Measurements from ENCODE around the gene TWF1.

The TWF1 gene

GRCh38 chr12:43827093-43827492 is 21.0 kb upstream of the TWF1 start (continued):
- TF ChIP-seq ZNF768 (tag by site-specific recombination; IDR thresholded peaks at IDR 0.05) = no peak
- no peak for TF ChIP-seq ZNF2 (tag by site-specific recombination; IDR thresholded peaks at IDR 0.05)
- no peak for TF ChIP-seq PRDM10 (tag by site-specific recombination; IDR thresholded peaks at IDR 0.05)
- no peak for TF ChIP-seq ZNF837 (tag by site-specific recombination; IDR thresholded peaks at IDR 0.05)
- TF ChIP-seq MEIS1 (CRISPR knock-in tag; IDR thresholded peaks at IDR 0.05; ENCODE audit: borderline replicate concordance) = no peak
- TF ChIP-seq EGR2 (tag by site-specific recombination; IDR thresholded peaks at IDR 0.05; ENCODE audit: low read depth) = no peak
- TF ChIP-seq WT1 (tag by site-specific recombination; IDR thresholded peaks at IDR 0.05) = no peak
- TF ChIP-seq ZNF791 (tag by site-specific recombination; IDR thresholded peaks at IDR 0.05) = no peak

- ChIA-PET CTCF (interaction anchor here (0.7 kb wide), 1 partner anchor 56 kb away, joined by 3 read pairs; no protein-coding TSS in a partner anchor), POLR2A (no interaction called here)
- TF ChIP-seq ZNF19 (tag by site-specific recombination; IDR thresholded peaks at IDR 0.05; ENCODE audit: low read depth) (no peak), ZBTB1 (tag by site-specific recombination; IDR thresholded peaks at IDR 0.05) (no peak), YY2 (tag by site-specific recombination; IDR thresholded peaks at IDR 0.05) (no peak), ZNF311 (tag by site-specific recombination; IDR thresholded peaks at IDR 0.05; ENCODE audit: borderline replicate concordance) (no peak), ZSCAN30 (tag by site-specific recombination; IDR thresholded peaks at IDR 0.05) (no peak), ZBTB6 (tag by site-specific recombination; IDR thresholded peaks at IDR 0.05) (no peak), ZNF354C (tag by site-specific recombination; IDR thresholded peaks at IDR 0.05; ENCODE audit: borderline replicate concordance, low read depth) (no peak), ZSCAN18 (tag by site-specific recombination; IDR thresholded peaks at IDR 0.05) (no peak), ZNF776 (tag by site-specific recombination; IDR thresholded peaks at IDR 0.05; ENCODE audit: borderline replicate concordance) (no peak), ZNF785 (tag by site-specific recombination; IDR thresholded peaks at IDR 0.05) (no peak), ZNF837 (tag by site-specific recombination; IDR thresholded peaks at IDR 0.05) (no peak), ZNF155 (tag by site-specific recombination; IDR thresholded peaks at IDR 0.05) (no peak)
- Histone ChIP-seq H3K4me1 (ENCODE audit: control insufficient read depth, insufficient read depth, low read length) (no peaks in the 10 kb centered on the region), H3K36me3 (ENCODE audit: control insufficient read depth in 2 of 2, insufficient read depth in 1 of 2, low read length in 2 of 2) (no peaks in the 10 kb centered on the region), H3K27ac (ENCODE audit: extremely low read depth, low read depth, low read length) (no peak overlapping the region), H3K9me3 (ENCODE audit: control insufficient read depth, insufficient read depth, low read depth, low read length) (no peaks in the 10 kb centered on the region), H3K4me3 (ENCODE audit: low read depth, low read length) (no peak overlapping the region)
Measured at GRCh38 chr12:43826681-43827080, 20.6 kb upstream of the TWF1 start.
